GM18951 (cell line): Measurements from ENCODE around the gene CYLD.

Experiments
- POLR2A ChIP-seq: IDR thresholded peaks from 4 replicates; pipeline ENCODE4 v1.6.1; 2011; ENCODE audit warnings: mild to moderate bottlenecking; ENCODE audit not compliant: insufficient read length, insufficient read depth; ENCODE audit errors: extremely low read depth
- in situ Hi-C: fragments of 300-500 bp; cut with MboI; formaldehyde crosslinking; loops from one replicate; pipeline ENCODE4 v1.12.0; 2022; ENCODE audit warnings: low sequenced_read_pairs, mixed read lengths, inconsistent platforms; ENCODE audit not compliant: unreplicated experiment

CYLD gene

DNA sequence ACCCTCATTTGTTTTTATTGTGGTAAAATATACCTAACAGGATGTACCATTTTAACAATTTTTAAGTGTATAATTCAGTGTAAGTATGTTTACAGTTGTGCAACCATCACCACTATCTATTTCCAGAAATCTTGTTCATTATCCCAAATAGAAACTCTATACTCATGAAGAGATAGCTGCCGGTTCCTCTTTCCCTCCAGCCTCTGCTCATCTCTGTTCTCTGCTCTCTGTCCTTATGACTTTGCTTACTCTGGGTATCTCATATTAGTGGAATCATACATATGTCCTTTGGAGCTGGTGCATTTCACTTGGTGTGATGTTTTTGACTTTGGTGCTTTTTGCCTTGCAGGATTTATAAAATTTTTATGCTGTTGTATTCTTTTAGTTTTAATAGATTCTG, 19.4 kb downstream of the CYLD start:
- in situ Hi-C loops = no loop called here
- no peak for TF ChIP-seq POLR2A

DNA sequence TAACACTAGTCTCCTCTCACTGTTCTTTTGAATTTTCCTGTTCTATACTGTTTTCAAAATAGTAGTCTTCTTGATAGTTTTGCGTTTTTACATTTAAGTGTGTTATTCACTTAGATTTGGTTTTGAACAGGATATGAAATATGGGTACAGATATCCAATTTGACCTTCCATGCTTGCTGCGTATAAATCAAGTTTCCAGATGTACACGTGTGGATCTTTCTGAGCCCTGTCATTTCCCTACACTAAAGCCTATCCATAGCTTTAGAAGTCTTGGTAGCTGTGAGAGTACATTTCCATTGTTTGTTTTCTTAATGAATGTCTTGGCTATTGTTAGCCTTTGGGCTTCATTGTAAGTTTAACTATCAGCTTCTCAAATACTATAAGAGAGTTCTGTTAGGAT, 20.4 kb downstream of the CYLD start:
- in situ Hi-C loops = no loop called here
- no peak for TF ChIP-seq POLR2A

DNA sequence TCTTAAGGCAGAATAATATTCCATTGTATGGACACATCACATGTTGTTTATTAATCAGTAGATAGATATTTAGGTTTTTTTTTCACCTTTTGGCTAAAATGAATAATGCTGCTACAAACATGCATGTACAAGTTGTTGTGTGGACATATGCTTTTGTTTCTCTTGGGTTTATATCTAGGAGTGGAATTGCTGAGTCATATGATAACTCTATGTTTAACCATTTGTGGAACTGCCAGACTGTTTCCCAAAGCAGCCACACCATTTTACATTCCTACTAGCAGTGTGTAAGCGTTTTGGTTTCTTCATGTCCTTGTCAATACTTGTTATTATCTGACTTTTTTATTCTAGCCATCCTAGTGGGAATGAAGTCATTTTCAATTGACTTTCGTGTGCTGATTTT, 21.3 kb downstream of the CYLD start:
- in situ Hi-C loops = no loop called here
- no peak for TF ChIP-seq POLR2A

DNA sequence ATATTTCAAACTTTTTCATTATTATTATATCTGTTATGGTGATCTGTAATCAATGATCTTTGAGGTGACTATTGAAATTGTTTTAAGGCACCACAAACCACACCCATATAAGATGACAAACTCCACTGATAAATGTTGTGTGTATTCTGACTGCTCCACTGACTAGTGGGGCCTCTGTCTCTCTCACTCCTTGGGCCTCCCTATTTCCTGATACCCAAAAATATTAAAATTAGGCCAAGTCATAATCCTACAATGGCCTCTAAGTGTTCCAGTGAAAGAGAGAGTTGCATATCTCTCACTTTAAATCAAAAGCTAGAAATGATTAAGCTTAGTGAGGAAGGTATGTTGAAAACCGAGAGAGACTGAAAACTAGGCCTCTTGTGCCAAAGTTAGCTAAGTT, 23.4 kb downstream of the CYLD start:
- no peak for TF ChIP-seq POLR2A
- in situ Hi-C loops = no loop called here

DNA sequence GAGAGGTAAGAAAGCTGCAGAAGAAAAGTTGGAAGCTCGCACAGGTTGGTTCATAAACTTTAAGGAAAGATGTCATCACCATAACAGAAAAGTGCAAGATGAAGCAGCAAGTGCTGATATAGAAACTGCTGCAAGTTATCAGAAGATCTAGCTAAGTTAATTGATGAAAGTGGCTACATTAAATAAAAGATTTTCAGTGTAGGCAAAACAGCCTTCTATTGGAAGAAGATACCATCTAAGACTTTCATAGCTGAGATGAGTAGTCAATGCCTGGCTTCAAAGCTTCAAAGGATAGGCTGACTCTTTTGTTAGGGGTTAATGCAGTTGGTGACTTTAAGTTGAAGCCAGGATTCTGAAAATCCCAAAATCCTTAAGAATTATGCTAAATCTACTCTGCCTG, 24.0 kb downstream of the CYLD start:
- TF ChIP-seq POLR2A = no peak
- in situ Hi-C loops = no loop called here

DNA sequence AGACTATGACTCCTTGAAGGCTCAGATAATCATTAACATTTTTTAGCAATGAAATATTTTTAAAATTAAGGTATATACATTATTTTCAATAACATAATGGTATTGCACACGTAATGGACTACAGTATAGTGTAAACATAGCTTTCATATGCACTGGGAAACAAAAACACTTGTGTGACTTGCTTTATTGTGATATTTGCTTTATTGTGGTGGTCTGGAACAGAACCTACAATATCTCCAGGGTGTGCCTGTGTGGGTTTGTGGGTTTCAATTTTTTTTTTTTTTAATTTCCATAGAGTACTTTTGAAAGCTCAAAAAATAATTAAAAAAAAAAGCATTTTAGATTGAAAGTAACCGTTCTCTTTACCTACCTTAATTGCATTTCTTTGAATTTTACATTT, 25.3 kb downstream of the CYLD start:
- in situ Hi-C loops = no loop called here
- TF ChIP-seq POLR2A = no peak

DNA sequence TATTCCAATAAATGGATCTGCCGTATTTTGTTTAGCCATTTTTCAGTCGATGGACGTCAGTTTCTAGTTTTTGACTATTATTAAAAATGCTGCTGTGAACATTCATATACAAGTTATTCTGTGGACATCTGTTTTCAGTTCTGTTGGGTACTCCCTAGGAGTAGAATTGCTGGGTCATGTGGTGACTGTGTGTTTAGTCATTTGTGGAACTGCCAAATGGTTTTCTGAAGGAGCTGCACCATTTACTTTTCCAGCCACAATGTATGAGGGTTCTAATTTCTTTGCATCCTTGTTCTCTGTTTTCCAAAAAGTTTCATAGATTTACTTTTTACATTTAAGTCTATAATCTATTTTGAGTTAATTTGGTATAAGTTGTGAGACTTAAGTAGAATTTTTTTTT, 29.5 kb downstream of the CYLD start:
- in situ Hi-C loops = no loop called here
- TF ChIP-seq POLR2A = no peak

DNA sequence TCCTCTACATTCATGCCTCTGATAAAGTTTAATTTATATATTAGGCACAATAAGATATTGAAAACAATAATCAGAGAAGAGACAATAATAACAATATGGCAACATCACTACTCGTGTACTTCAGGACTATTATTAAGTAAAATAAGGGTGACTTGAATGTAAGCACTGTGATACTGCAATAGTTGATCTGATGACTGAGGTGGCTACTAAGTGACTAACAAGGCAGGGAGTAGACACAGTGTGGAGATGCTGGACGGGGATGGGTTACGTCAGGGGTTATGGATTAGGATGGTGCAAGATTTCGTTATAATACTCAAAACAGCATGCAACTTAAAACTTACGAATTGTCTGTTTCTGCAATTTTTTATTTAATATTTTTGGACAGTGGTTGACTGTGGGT, 32.5 kb downstream of the CYLD start:
- in situ Hi-C loops = no loop called here

DNA sequence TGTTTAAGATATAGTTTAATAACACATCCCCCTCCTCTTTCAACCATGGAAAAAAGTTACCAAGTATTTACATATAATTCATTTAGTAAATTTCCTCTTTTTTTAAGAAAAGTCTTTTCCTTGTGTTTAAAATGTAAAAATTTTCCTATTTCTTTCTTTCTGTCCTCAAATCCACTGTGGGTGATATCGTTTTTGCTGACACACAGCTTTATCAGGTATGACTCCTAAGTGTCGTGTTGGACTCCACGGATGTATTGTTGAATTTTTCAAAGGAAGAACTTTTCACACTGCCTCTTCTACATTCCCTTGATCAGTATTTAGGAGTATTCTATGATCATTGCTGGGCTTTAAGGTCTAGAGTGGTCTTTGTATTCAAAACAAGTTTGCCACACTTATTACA, 33.1 kb downstream of the CYLD start:
- in situ Hi-C loops = no loop called here
- no peak for TF ChIP-seq POLR2A

More for the DNA sequence above, 32.5 kb downstream of the CYLD start:
- TF ChIP-seq POLR2A = no peak

DNA sequence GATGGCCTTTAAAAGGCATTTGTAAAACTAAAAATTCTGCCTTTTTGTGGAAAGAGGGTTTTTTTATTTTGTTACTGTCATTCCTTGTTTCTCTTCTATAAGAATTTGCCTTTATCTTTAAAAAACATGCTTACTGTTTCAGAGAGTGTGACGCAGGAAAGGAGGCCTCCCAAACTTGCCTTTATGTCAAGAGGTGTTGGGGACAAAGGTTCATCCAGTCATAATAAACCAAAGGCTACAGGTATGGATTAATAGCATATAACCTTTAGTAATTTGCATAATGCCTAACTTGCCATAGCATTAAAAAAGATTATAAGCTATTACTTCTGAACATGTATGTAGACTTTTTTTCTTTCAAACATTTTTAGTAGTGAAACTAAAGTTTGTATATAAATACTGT, 34.2 kb downstream of the CYLD start:
- TF ChIP-seq POLR2A = no peak
- in situ Hi-C loops = no loop called here

DNA sequence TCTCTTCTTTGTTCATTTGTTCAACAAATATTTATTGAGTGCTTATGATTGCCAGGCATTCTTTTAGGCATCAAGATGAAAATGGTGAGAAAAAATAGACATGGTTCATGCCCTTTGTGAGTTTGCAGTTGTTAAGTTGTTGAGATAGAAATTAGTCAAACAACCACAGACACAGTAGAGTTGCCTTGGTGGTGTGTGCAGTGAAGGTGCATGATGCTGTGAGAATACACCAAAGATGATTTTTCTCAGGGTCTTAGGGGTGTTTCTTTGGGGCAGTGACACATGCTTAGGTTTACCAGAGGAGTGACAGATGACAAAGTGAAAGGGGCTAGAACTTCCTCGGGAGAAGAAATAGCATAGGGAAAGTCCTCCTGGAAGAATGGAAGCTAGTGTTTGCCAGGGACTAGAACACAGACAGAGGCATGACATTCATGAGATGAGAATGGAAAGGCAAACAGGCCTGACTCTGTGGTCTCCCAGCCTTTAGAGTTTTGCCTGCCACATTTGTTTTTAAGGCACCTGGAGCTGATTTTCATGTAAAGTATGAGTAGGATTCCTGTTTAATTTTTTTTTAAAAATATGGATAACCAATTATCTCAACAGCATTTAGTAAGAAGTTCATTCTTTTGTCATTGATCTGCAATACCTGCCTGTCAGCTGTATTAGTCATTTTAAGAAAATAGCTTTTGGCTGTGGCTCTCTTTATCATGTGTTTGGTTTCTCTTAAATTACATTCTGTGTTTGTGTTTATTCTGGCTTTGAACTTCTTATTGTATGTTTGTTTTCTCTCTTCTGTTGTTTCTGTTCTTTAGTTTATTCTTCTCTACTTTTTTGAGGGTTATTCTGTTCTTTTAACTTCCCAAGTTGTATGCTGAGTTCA, 36.6 kb downstream of the CYLD start:
- no peak for TF ChIP-seq POLR2A

DNA sequence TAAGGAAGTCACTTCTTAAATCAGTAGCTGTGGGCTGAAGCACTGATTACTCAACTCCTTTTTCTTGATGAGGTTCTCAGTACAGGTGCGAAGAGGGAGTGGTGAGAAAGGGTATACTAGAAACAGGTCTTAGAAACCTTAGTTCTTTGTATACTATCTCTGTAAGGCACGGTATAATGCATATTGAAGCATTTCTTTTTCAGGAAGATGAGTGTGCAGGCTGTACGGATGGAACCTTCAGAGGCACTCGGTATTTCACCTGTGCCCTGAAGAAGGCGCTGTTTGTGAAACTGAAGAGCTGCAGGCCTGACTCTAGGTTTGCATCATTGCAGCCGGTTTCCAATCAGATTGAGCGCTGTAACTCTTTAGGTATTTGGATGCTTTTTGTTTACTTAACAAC, 39.2 kb downstream of the CYLD start:
- in situ Hi-C loops = no loop called here
- TF ChIP-seq POLR2A = no peak

More for the DNA sequence above, 36.6 kb downstream of the CYLD start:
- in situ Hi-C loops = no loop called here

DNA sequence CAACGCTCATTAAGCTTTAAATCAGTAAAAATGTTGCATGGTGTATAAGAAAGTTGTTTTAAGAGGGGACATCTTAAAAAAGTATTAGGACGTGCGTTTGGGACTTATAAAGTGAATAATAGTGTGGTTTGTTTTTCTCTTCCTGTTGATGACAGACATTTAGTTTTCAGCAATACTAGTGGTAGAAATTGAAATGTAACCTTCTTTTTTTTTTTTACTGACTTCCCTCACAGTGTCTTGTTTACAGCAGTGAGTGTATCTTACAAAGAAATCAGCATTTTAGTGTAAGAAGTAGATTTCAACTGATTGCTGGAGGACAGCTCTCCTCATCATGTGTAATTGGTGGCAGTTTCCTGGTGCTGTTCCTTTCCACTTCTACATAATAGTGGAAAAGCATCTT, 39.6 kb downstream of the CYLD start:
- no peak for TF ChIP-seq POLR2A
- in situ Hi-C loops = no loop called here

DNA sequence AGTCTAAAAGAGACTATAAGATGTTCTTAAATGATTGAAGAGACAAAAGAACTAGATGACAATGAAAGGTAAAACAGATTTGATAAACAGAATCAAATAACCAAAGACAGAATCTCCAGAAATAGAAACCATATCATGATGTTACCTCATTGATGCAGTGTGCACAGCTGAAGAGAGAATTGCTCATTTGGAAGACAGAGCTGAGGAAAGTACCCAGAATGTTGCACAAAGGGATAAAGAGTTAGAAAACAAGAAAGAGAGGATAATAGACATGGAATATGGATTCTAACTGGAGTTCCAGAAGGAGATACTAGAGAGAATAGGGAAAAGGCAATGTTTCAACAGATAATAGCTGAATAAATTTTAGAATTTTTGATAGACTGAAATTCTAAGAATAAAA, 47.9 kb downstream of the CYLD start:
- TF ChIP-seq POLR2A = no peak
- in situ Hi-C loops = no loop called here
